Spleen (tissue), 11 donors: ENCODE results near the gene NFX1. TPM values are rescaled to one million over a fixed set of nuclear protein-coding genes. Genes with fewer than 3 reads are reported as not detected.
A peak's percentile ranks its signal among the peaks of the same experiment; 100 is the strongest.
"Not testable (repeated sequence)": the region's sequence is repeated elsewhere in the genome, so short reads cannot be mapped to it uniquely, and the experiment has no call there.

Experiments
- DNase-seq: peaks from one replicate; pipeline ENCODE4 v3.0.0-alpha.2; 2020
- H3K27ac ChIP-seq, 8 donors: fragments of 200-600 bp; sonication (generic) in 7 of 8; 1 replicate in 4 of 8; 2 replicates in 4 of 8; pipeline versions ENCODE4 v1.5.0 to v1.8.0; 2016 to 2021; ENCODE audit warnings: inconsistent platforms in 4 of 8, mild to moderate bottlenecking in 4 of 8, moderate library complexity in 1 of 8
- H3K27me3 ChIP-seq, 7 donors: fragments of 200-600 bp; sonication (generic) in 6 of 7; replicated peaks in 1 of 7; 1 replicate in 4 of 7; 2 replicates in 3 of 7; pipeline versions ENCODE4 v1.5.0 to v1.8.0; 2016 to 2021; ENCODE audit warnings: inconsistent platforms in 3 of 7, mild to moderate bottlenecking in 1 of 7
- H3K36me3 ChIP-seq, 6 donors: fragments of 200-600 bp; sonication (generic) in 5 of 6; 1 replicate in 4 of 6; 2 replicates in 2 of 6; pipeline versions ENCODE4 v1.5.0 to v1.8.0; 2016 to 2021; ENCODE audit warnings: inconsistent platforms in 2 of 6
- H3K4me1 ChIP-seq, 6 donors: fragments of 200-600 bp; sonication (generic) in 5 of 6; 1 replicate in 3 of 6; 2 replicates in 3 of 6; pipeline versions ENCODE4 v1.5.0 to v1.8.0; 2016 to 2021; ENCODE audit warnings: inconsistent platforms in 3 of 6
- H3K4me3 ChIP-seq, 8 donors: fragments of 200-600 bp; sonication (generic) in 7 of 8; 1 replicate in 4 of 8; 2 replicates in 4 of 8; pipeline versions ENCODE4 v1.5.0 to v1.8.0; 2016 to 2021; ENCODE audit warnings: inconsistent platforms in 4 of 8, mild to moderate bottlenecking in 4 of 8, moderate library complexity in 2 of 8
- H3K9me3 ChIP-seq, 8 donors: fragments of 200-600 bp; sonication (generic) in 7 of 8; 1 replicate in 4 of 8; 2 replicates in 4 of 8; pipeline versions ENCODE4 v1.5.0 to v1.8.0; 2016 to 2021; ENCODE audit warnings: inconsistent platforms in 4 of 8
- POLR2A ChIP-seq, 3 donors: fragments of 450-650 bp; IDR thresholded peaks; one replicate each; pipeline ENCODE4 v1.5.1; 2017; ENCODE audit warnings: antibody characterized with exemption in 3 of 3, mild to moderate bottlenecking in 1 of 3
- POLR2AphosphoS5 ChIP-seq, 3 donors: sonication (generic); formaldehyde crosslinking; IDR thresholded peaks; one replicate each; pipeline ENCODE4 v1.5.1; 2017; ENCODE audit warnings: antibody characterized with exemption in 3 of 3
- WGBS, 5 donors: extraction: QIAGEN DNeasy Blood & Tissue Kit in 3 of 5; methylation state at CpG; one replicate each; pipeline versions ENCODE4 v1.1.5 to v1.1.7; 2013 to 2018; 5-methylcytosine and 5-hydroxymethylcytosine counted together
- intact Hi-C: fragments of 100-400 bp; cut with DNase I; formaldehyde crosslinking; loops from one replicate; pipeline ENCODE4 v1.15.0; 2023; ENCODE audit warnings: low total_unique reads
- polyA plus RNA-seq, 3 donors: library from polyadenylated mRNA; stranded (reverse); fragments of 200-250 nt; gene quantifications; one replicate each; pipeline ENCODE4 v1.2.1, GENCODE V29; 2013
- total RNA-seq, 7 donors: library from RNA; depleted of rRNA in 3 of 7; stranded (reverse); fragments of >200 nt in 3 of 7; fragmentation: NEBNext Ultra II Directional in 4 of 7; extraction: Animal tissue kit (Norgen Biotek cat#: 25700) in 4 of 7; gene quantifications; one replicate each; pipeline versions ENCODE4 v1.1.0 to v1.2.1, GENCODE V29; 2016 to 2021
- TF ChIP-seq, protein P1 (sequence below), 11 experiments: fragments of 200-600 bp in 7 of 11; fragments of 450-650 bp in 4 of 11; sonication (generic) in 4 of 11; IDR thresholded peaks in 8 of 11; conservative IDR thresholded peaks in 3 of 11; 1 replicate in 7 of 11; 2 replicates in 4 of 11; pipeline versions ENCODE4 v1.4.0 to v1.8.0; 2016 to 2021; ENCODE audit warnings: antibody characterized with exemption in 11 of 11, inconsistent platforms in 4 of 11, mild to moderate bottlenecking in 1 of 11
- donor health status: healthy with polysubstance abuse.
- donor health status: DM: no; HTN: no; CAD: no; lungs with moderate emphysema.
- donor health status: DM: no; HTN: no; CAD: no.
- donor health status: Bipolar disorder and iron deficiency.
- donor health status: healthy.
- donor health status: DM: no; HTN: no; CAD: no.
- donor health status: DM: yes; HTN: yes; CAD: no.

NFX1 gene
- total and polyA plus RNA-seq, 10 donors: 10.5 to 57.5 (median 42.4) TPM

DNA sequence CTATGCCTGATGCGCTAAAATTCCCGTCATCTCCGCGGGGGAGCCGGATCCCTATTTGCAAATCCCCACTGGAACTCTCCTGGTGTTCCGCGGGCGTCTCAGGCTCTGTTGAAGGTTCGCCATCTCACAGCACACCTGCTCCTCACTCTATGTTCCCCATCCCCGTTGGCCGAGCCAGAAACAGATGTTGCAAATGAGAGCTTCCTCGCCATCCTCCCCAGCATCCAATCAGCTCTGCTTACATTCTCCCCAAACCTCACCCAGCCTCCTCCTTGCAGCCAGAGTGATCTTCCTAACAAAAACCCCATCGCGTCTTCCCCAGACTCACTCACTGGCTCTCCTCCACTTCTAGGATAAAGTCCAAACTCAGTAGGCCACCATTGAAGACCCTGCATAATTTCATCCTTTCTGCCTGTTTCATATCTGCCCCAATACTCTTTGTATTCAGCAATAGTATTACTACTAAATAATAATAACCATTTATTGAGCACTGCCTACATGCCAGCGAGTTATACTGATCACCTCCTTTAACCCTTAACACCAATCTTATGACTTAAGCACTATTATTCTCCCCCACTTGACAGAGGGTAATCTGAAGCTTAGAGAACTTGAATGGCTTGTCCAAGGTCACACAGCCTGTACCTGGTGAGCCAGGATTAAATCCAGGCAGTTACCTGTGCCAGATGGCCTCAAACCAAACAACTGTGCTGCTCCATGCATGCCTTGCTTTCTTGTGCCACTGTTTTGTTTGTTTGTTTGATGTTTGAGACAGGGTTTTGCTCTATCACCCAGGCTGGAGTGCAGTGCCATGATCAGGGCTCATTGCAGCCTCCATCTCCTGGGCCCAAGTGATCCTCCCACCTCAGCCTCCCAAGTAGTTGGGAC lies 98.0 kb downstream of the NFX1 start:
- intact Hi-C loops: no loop called here
- H3K4me1 ChIP-seq: peaks cover 0 to 17% (median 0%) of the 10 kb centered on the region in 6 donors
- H3K9me3 ChIP-seq: no peaks in the 10 kb centered on the region
- no peak overlapping the region for H3K27ac ChIP-seq
- H3K4me3 ChIP-seq: no peak overlapping the region
- DNase-seq: no peak
- WGBS, 5 donors: 85 to 89% (median 88%) methylated on average over 15 of the region's 15 CpGs
- TF ChIP-seq POLR2AphosphoS5 (IDR thresholded peaks at IDR 0.05) (no peak), POLR2A (IDR thresholded peaks at IDR 0.05) (no peak)
- TF ChIP-seq, protein P1, sequence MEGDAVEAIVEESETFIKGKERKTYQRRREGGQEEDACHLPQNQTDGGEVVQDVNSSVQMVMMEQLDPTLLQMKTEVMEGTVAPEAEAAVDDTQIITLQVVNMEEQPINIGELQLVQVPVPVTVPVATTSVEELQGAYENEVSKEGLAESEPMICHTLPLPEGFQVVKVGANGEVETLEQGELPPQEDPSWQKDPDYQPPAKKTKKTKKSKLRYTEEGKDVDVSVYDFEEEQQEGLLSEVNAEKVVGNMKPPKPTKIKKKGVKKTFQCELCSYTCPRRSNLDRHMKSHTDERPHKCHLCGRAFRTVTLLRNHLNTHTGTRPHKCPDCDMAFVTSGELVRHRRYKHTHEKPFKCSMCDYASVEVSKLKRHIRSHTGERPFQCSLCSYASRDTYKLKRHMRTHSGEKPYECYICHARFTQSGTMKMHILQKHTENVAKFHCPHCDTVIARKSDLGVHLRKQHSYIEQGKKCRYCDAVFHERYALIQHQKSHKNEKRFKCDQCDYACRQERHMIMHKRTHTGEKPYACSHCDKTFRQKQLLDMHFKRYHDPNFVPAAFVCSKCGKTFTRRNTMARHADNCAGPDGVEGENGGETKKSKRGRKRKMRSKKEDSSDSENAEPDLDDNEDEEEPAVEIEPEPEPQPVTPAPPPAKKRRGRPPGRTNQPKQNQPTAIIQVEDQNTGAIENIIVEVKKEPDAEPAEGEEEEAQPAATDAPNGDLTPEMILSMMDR (IDR thresholded peaks at IDR 0.05 in 8 of 11, conservative IDR thresholded peaks at IDR 0.05 in 3 of 11): no peak
- no peaks in the 10 kb centered on the region for H3K27me3 ChIP-seq
- no peaks in the 10 kb centered on the region for H3K36me3 ChIP-seq

DNA sequence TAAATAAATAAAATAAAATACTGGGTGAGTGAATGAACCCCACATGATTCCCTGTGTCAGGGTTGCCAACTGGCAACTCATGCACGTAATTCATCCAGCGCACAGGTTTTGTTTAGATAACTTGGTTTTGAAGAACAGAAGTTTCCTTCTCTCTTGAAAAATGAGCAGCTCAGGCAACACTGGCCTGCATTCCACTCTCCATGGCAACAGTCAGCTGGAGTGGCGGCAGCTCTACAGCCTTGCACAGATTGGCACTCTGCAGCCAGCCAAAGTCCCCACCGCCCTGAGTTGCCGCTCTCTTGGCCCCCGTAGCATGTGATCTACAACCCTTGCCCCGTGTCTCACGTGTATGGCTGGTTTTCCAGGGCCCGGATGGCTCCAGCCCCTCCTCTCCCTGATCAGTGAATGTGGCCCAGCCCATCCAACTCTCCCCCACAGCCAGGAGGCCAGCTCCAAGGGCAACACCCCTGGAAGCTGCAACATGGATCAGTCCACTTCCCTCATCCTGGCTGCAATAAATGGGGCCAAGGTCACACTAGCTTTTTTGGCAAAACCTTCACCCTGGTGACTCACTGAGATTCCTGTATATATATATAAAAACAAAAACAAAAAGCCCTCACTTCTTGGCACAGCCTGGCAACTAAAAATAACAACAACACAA lies 100.9 kb downstream of the NFX1 start:
- DNase-seq, H3K9me3 ChIP-seq, H3K36me3 ChIP-seq, H3K27me3 ChIP-seq, intact Hi-C loops, H3K4me3 ChIP-seq: not testable (repeated sequence)
- peak; percentile 63 to 75 (median 66) for TF ChIP-seq POLR2AphosphoS5 (IDR thresholded peaks at IDR 0.05)
- peak overlapping the region; percentile 35 to 89 (median 80) for H3K27ac ChIP-seq
- H3K4me1 ChIP-seq: peaks cover 0 to 19% (median 0%) of the 10 kb centered on the region in 6 donors
- 45 to 79% (median 64%) methylated on average over 2 to 9 of the region's 9 CpGs for WGBS, 5 donors

DNA sequence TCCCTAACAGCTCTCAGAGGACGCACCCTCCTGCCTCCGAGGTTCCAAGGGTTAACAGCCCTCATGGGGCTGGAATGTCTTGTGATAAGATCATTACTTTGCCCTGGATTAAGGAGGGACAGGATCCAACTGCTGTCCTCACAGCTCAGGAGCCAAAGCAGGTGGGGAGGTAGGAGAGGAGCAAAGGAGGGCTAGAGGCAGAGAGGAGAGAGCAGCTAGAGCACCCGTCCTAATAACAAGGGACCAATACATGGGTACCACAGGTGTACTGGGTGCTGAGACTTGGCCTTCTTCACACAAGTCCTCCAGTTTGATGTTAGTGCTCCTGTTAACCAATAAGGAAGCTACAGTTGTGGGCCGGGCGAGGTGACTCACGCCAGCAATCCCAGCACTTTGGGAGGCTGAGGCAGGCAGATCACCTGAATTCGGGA lies 102.3 kb downstream of the NFX1 start:
- H3K4me1 ChIP-seq: peaks cover 0 to 19% (median 0%) of the 10 kb centered on the region in 6 donors
- intact Hi-C loops, H3K36me3 ChIP-seq, H3K9me3 ChIP-seq, H3K27me3 ChIP-seq, H3K4me3 ChIP-seq, DNase-seq: not testable (repeated sequence)
- H3K27ac ChIP-seq: peak overlapping the region in 3 of 8 donors; percentile 13 to 89 (median 81)
- 70 to 85% (median 77%) methylated on average over 7 of the region's 7 CpGs for WGBS, 5 donors

DNA sequence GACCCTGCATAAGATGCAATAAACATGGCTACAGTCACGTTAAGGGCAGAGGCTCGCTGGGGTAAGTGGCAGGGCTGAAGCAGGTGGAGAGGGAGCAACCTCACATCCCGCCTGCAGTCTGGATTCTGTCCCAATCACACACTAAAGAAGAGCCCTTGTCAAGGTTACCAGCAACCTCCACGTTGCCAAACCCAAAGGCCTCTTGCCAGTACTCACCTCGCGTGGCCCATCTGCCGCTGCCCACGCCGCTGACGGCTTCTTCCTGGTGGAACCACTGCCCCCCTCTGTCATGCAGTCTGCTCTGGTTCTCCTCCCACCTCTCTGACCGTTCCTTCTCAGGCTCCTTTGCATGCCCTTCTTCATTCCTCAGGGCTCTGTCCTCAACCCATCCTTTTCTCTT lies 103.3 kb downstream of the NFX1 start:
- Histone ChIP-seq H3K9me3 (no peaks in the 10 kb centered on the region), H3K36me3 (no peaks in the 10 kb centered on the region), H3K4me1 (peaks cover 0 to 19% (median 0%) of the 10 kb centered on the region in 6 donors), H3K27me3 (no peaks in the 10 kb centered on the region), H3K4me3 (no peak overlapping the region), H3K27ac (peak overlapping the region in 2 of 8 donors; percentile 81 to 89)
- TF ChIP-seq POLR2A (IDR thresholded peaks at IDR 0.05) (no peak), POLR2AphosphoS5 (IDR thresholded peaks at IDR 0.05) (no peak)
- TF ChIP-seq, protein P1 (IDR thresholded peaks at IDR 0.05 in 8 of 11, conservative IDR thresholded peaks at IDR 0.05 in 3 of 11): no peak
- no peak for DNase-seq
- 60 to 73% (median 69%) methylated on average over 11 of the region's 11 CpGs for WGBS, 5 donors
- intact Hi-C loops: no loop called here

DNA sequence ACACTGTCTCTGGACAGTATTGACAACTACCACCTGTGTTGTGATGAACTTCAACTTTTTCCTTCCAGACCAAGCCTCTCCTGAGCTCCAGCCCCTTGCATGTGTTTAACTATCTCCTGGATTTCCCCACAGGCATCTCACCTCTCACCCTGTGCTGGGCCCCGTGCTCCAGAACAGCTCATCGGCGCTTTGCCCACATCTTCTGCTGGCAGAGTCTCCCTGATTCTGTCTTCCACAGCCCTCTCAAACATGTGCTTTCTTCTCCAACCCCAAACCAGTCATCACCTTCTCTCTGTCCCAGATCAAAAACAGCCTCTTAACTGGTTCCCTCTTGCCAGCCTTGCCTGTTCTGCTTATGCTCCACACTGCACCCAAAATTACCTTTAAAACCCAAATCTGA lies 103.7 kb downstream of the NFX1 start:
- H3K36me3 ChIP-seq, DNase-seq, intact Hi-C loops, H3K9me3 ChIP-seq, H3K27ac ChIP-seq, H3K27me3 ChIP-seq, H3K4me3 ChIP-seq: not testable (repeated sequence)
- 77 to 97% (median 91%) methylated on average over 3 of the region's 3 CpGs for WGBS, 5 donors
- H3K4me1 ChIP-seq: peaks cover 0 to 19% (median 0%) of the 10 kb centered on the region in 6 donors

DNA sequence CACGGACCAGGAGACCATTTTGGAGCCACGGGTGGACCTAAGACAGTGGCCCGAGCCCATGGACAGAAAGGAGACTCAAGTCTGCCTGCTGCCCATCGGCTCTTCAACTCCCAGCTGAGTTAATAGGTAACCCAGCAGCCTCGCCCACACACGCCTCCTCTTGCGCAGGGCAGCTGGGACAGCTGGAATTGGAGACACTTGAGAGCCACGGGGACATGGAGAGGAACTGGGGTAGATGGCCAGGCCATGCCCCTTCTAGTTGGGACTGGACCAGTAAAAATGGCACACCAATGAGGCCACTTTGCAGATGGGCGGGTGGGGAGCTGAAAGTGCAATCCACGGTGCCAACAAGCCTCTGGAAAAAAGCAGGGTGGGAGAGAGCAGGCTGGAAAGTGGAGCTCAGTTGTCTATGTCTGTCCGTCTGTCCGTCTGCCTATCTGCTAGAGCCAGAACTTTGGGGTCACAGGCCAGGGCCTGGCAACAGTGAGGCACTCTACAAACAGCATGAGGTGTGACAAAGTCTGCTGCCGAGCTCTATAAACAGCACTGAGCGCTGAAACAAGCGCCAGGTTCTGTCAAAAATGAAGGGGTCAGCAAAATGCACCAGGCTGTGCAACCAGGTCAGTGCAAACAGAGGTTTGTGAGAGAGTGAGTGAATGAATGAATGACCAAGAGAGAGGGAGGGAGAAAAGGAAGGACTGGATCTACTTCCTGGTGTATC lies 105.0 kb downstream of the NFX1 start:
- H3K27me3 ChIP-seq, intact Hi-C loops, H3K36me3 ChIP-seq, H3K4me3 ChIP-seq, H3K27ac ChIP-seq, H3K9me3 ChIP-seq, DNase-seq: not testable (repeated sequence)
- WGBS, 5 donors: 76 to 93% (median 86%) methylated on average over 15 of the region's 15 CpGs
- H3K4me1 ChIP-seq: peaks cover 0 to 18% (median 0%) of the 10 kb centered on the region in 6 donors

DNA sequence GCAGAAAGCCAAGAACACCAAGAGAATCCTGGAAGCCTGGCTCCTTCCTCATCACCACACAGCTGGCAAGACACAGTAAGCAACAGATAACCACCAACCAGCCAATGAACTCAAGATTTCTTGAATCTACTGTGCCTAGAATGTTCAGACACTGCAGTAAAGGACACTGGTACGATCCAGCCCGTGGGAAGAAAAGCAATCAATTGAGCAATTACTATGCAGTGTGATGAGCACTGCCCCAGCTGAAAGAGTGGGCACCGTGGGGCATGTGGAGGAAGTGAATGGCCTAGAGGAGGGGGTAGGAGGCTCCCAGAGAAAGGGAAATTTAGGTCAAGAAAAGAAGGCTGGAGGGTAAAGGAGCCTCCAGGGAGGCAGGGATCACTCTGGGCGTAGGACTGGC lies 107.5 kb downstream of the NFX1 start:
- H3K27me3 ChIP-seq, intact Hi-C loops, H3K36me3 ChIP-seq: not testable (repeated sequence)

DNA sequence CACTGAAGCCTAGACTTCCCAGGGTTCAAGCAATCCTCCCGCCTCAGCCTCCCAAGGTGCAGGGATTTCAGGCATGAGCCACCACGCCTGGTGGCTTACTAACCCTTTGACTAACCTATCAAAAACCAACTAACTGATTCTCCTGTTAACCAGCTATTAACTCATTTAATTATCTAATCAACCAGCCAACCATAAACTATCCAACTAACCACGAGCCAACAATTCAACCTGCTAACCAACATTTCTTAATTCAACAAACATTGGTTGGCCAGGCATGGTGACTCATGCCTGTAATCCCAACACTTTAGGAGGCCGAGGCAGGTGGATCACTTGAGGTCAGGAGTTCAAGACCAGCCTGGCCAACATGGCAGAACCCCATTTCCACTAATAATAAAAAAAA lies 108.7 kb downstream of the NFX1 start:
- H3K36me3 ChIP-seq, H3K4me3 ChIP-seq, intact Hi-C loops, DNase-seq, H3K27ac ChIP-seq, H3K27me3 ChIP-seq, H3K9me3 ChIP-seq: not testable (repeated sequence)
- H3K4me1 ChIP-seq: peaks cover 0 to 22% (median 13%) of the 10 kb centered on the region in 6 donors
- 80 to 94% (median 86%) methylated on average over 4 of the region's 4 CpGs for WGBS, 5 donors

More for the DNA sequence above, 107.5 kb downstream of the NFX1 start:
- not testable (repeated sequence) for H3K27ac ChIP-seq, H3K9me3 ChIP-seq, DNase-seq, H3K4me3 ChIP-seq
- peaks cover 0 to 17% (median 5%) of the 10 kb centered on the region in 6 donors for H3K4me1 ChIP-seq
- WGBS, 5 donors: 44 to 79% (median 66%) methylated on average over 2 to 3 of the region's 4 CpGs
